DOHH2 (cell line): Measurements from ENCODE around the gene SENP2.

Experiments
- H3F3A ChIP-seq: fragments of 200-600 bp; sonication (generic), shearing (Covaris generic); 2 replicates; pipeline ENCODE4 v1.6.0; 2016; ENCODE audit warnings: antibody characterized with exemption, mild to moderate bottlenecking; ENCODE audit not compliant: control insufficient read depth, insufficient read depth
- H3K27ac ChIP-seq: fragments of 200-600 bp; sonication (generic); 2 replicates; pipeline ENCODE4 v1.5.1; 2014; ENCODE audit warnings: low read depth, mild to moderate bottlenecking, low read length, moderate library complexity
- H3K27me3 ChIP-seq: fragments of 200-600 bp; sonication (generic); 2 replicates; pipeline ENCODE4 v1.6.1; 2014; ENCODE audit warnings: mild to moderate bottlenecking, low read length, mixed read lengths; ENCODE audit not compliant: control insufficient read depth
- H3K36me3 ChIP-seq: fragments of 200-600 bp; sonication (generic); 2 replicates; pipeline ENCODE4 v1.6.1; 2014; ENCODE audit warnings: mild to moderate bottlenecking, low read length, moderate library complexity, mixed read lengths; ENCODE audit not compliant: control insufficient read depth
- H3K4me1 ChIP-seq: fragments of 200-600 bp; sonication (generic); 2 replicates; pipeline ENCODE4 v1.6.1; 2014; ENCODE audit warnings: mild to moderate bottlenecking, low read length, mixed read lengths; ENCODE audit not compliant: control insufficient read depth
- H3K4me2 ChIP-seq: fragments of 200-600 bp; sonication (generic); 2 replicates; pipeline ENCODE4 v1.6.0; 2014; ENCODE audit warnings: mild to moderate bottlenecking, low read length, moderate library complexity
- H3K4me3 ChIP-seq: fragments of 200-600 bp; sonication (generic); 2 replicates; pipeline ENCODE4 v1.5.1; 2014; ENCODE audit warnings: mild to moderate bottlenecking, low read length, mixed read lengths
- H3K79me2 ChIP-seq: fragments of 200-600 bp; sonication (generic); 2 replicates; pipeline ENCODE4 v1.6.1; 2014; ENCODE audit warnings: mild to moderate bottlenecking, low read length, mixed read lengths; ENCODE audit not compliant: control insufficient read depth
- H3K9me2 ChIP-seq: fragments of 200-600 bp; sonication (generic); replicated peaks from 2 replicates; pipeline ENCODE4 v1.6.1; 2014; ENCODE audit warnings: mild to moderate bottlenecking, low read length, mixed read lengths; ENCODE audit not compliant: control insufficient read depth
- H3K9me3 ChIP-seq: fragments of 200-600 bp; sonication (generic); 2 replicates; pipeline ENCODE4 v1.6.1; 2014; ENCODE audit warnings: antibody characterized with exemption, low read length, mixed read lengths; ENCODE audit not compliant: control insufficient read depth, insufficient read depth
- H4K20me1 ChIP-seq: fragments of 200-600 bp; sonication (generic); 2 replicates; pipeline ENCODE4 v1.6.0; 2014; ENCODE audit warnings: low read depth, mild to moderate bottlenecking, antibody characterized with exemption, low read length, moderate library complexity; ENCODE audit not compliant: control insufficient read depth, insufficient read depth
- CTCF ChIP-seq: fragments of 200-600 bp; sonication (generic); IDR thresholded peaks from one replicate; pipeline ENCODE4 v1.5.1; 2014; ENCODE audit warnings: antibody characterized with exemption, mild to moderate bottlenecking, low read depth, low read length; ENCODE audit not compliant: poor library complexity, severe bottlenecking
- EZH2phosphoT487 ChIP-seq: fragments of 200-600 bp; sonication (generic); IDR thresholded peaks from 2 replicates; pipeline ENCODE4 v1.6.1; 2017; ENCODE audit warnings: borderline replicate concordance, mild to moderate bottlenecking, antibody characterized with exemption, low read length, moderate library complexity, mixed read lengths

SENP2 gene

GRCh38 chr3:185678027-185678426, 91.9 kb downstream of the SENP2 start:
- TF ChIP-seq EZH2phosphoT487 (no peak), CTCF (no peak)
- H3K9me2 ChIP-seq: no peaks in the 10 kb centered on the region
- H3K79me2 ChIP-seq: no peaks in the 10 kb centered on the region
- peaks cover 18% of the 10 kb centered on the region for H3K27me3 ChIP-seq
- H3K27ac ChIP-seq: no peak overlapping the region
- H3K9me3 ChIP-seq: peaks cover 3% of the 10 kb centered on the region; the same call in 1 of the 2 replicates
- H3K4me2 ChIP-seq: no peak overlapping the region
- no peaks in the 10 kb centered on the region for H3F3A ChIP-seq
- no peaks in the 10 kb centered on the region for H4K20me1 ChIP-seq
- no peaks in the 10 kb centered on the region for H3K36me3 ChIP-seq
- no peaks in the 10 kb centered on the region for H3K4me1 ChIP-seq
- H3K4me3 ChIP-seq: no peak overlapping the region

DNA sequence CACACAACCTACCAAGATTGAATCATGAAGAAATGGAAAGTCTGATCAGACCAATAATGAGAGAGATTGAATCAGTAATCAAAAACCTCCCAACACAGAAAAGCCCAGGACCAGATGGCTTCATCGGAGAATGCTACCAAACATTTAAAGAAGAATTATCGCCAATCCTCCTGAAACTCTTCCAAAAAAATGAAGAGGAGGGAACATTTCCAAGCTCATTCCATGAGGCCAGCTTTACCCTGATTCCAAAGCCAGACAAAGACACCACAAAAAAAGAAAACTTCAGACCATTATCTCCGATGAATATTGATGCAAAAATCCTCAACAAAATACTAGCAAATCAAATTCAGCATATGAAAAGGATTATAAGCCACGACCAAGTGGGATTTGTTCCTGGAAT, 94.1 kb downstream of the SENP2 start:
- no peaks in the 10 kb centered on the region for H4K20me1 ChIP-seq
- H3K9me2 ChIP-seq: no peaks in the 10 kb centered on the region
- H3K4me1 ChIP-seq: no peaks in the 10 kb centered on the region
- no peak overlapping the region for H3K4me2 ChIP-seq
- no peaks in the 10 kb centered on the region for H3K36me3 ChIP-seq
- peaks cover 3% of the 10 kb centered on the region; the same call in 1 of the 2 replicates for H3K9me3 ChIP-seq
- H3K79me2 ChIP-seq: no peaks in the 10 kb centered on the region
- TF ChIP-seq CTCF: no peak
- no peak for TF ChIP-seq EZH2phosphoT487
- no peak overlapping the region for H3K27ac ChIP-seq
- no peak overlapping the region for H3K4me3 ChIP-seq
- H3K27me3 ChIP-seq: peaks cover 14% of the 10 kb centered on the region
- no peaks in the 10 kb centered on the region for H3F3A ChIP-seq
